Activated CD8-positive, alpha-beta memory T cell treated with anti-CD3 and anti-CD28 coated beads for 24 hours (primary cell): ENCODE results near the gene C16orf96.

Experiments used
- DNase-seq: peaks from one replicate; pipeline ENCODE4 v3.0.0-alpha.2; 2020

The C16orf96 gene

DNA sequence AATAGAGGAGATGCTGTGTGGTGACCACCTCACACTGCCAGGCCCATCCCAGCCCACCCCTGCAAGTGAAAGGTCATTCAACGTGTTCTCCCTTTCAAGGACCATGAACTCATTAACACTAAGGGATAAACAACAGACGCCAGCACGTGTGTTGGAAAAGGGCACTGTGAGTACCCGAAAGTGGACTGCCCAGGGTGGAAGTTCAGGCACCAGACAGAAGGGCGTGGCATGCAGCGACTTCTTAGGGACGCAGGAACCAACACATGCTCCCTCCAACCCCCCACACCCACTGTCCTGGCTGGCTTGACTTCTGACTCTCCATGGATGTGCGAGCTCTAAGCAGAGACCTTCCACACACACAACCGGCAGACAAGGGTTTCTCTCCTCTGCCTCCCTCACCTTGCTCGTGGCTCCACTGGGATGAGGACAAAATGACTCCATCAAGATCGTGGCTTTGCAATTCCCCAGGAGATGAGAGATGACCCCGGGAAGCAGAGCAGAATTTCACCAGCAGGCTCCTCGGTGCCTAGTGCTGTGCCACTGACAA, 47.6 kb downstream of the C16orf96 start:
- DNase-seq: no peak

DNA sequence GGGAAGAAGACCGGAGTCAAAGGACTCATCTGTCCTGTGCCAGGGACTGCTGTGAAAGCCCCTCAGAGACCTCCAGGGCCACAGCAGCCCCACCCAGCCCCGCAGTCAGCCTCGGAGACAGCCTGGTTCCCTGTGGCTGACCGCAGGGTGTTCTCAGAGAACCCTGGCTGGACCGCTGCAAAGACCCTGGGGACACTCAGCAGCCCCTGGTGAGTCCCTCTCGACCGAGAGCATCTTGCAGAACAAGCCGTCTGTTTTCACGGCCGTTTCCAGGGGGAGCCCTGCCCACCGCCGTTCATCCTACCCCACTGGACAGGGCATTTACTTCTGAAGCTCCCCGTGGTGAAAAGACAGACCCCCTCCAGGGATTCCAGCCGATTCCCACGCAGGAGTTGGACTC, 48.3 kb downstream of the C16orf96 start:
- DNase-seq: no peak

DNA sequence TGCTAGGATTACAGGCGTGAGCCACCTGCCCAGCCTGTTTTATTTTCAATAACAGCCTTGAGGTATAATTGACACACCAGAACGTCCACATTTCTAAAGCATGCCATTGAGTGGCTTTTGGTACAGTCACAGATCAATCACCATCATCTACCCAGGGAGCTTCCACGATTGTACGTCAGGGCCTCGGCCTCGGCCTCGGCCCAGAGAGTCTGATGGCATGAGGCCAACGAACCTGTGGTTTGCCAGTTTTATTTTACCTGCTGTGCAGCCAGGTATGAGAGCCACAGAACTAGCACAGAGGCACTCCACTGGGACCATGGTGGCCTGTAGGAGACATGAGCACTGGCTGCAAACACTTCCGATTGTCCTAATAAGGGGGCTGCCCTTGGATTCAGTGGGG, 50.2 kb downstream of the C16orf96 start:
- DNase-seq: no peak

DNA sequence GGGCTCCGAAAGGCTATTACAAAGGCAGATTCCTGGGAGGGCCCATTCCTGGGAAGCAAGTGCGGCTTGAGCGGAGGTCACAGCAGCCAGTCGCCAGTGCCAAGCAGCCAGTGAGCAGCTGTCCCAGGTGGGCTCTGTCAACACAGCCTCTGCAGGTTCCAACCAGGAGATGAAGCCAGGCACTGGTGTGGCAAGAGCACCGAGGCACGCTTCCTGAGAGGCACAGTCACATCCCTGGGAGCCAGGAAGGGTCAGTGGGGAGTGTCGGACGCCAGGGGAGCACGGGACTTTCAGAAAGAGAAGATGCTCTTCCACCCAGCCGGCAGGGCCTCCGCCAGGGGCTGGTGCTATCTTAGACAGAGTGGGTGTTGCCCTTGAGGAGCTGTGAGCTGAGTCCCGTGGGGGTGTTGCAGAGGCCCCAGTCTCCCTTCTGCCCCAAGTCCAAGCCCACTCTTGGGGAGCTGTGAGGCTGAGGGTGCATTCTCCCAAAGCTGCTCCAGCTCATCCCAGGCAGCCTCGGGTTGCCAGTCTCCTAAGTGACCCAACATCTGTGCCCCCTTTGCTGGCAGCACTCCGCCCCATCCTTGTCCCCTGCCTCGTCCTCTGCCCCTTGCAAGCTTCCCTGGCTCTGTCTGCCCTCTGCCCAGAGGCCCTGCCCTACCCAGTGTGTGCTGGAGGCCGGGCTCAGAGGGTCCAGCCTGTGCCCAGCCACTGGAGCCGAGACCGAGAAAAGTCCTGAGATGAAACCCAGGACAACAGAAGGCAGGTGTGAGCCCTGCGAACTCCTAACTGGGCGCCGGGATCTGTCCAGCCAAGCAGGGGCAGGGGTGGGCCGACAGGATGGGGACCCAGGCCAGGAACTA, 51.9 kb downstream of the C16orf96 start:
- no peak for DNase-seq

DNA sequence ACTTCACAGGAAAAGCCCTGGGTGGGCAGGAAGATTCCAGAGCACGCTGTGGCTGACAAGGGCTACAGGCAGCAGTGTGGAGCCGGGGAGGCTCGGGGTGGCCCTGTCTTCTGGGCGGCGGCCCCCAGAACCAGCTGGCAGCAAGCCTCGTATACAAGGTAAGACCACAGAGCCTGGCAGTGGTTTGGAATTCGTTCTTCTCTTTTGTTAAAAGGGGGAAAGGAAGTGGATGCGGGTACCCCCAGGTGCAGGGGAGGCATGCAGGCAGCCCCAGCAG, 52.5 kb downstream of the C16orf96 start:
- DNase-seq: no peak

DNA sequence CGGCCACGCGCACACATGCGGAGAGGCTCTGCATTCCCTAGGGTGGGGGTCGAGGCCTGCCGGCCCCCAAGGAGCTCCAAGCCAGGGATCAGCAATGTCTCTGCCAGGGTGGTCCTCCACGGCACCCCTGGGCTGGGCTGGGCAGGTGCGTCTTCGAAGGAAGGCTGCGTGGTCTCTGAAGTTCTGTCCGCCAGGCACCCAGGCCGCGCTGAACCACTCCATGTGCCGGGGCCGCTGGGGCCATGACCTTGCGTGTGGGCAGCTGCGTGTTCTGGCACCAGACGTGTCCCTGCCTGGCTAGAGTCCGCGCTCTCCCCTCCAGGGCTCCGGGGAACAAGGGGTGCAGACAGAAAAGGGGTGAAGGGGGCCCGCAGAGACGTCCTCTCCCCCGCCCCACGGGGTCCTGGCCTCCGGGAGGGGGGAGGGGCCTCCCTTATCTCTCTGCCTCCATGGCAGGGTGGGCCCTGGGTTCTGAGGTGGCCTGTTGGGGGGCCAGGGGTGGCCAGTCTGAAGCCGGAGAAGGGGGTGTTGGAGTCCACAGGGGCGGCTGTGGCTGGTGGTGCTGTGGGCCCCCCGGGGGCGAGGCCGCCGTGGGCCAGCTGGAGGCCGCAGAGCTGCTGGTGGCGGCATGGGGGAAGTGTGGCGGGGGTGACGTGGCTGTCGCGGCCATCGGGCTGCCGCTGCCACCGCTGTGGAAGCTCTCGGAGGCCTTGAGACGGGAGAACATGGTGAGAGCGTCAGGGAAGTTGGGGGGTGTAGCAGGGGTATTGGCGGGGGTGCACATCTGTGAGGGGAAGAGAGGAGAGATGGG, 53.3 kb downstream of the C16orf96 start:
- DNase-seq: no peak

DNA sequence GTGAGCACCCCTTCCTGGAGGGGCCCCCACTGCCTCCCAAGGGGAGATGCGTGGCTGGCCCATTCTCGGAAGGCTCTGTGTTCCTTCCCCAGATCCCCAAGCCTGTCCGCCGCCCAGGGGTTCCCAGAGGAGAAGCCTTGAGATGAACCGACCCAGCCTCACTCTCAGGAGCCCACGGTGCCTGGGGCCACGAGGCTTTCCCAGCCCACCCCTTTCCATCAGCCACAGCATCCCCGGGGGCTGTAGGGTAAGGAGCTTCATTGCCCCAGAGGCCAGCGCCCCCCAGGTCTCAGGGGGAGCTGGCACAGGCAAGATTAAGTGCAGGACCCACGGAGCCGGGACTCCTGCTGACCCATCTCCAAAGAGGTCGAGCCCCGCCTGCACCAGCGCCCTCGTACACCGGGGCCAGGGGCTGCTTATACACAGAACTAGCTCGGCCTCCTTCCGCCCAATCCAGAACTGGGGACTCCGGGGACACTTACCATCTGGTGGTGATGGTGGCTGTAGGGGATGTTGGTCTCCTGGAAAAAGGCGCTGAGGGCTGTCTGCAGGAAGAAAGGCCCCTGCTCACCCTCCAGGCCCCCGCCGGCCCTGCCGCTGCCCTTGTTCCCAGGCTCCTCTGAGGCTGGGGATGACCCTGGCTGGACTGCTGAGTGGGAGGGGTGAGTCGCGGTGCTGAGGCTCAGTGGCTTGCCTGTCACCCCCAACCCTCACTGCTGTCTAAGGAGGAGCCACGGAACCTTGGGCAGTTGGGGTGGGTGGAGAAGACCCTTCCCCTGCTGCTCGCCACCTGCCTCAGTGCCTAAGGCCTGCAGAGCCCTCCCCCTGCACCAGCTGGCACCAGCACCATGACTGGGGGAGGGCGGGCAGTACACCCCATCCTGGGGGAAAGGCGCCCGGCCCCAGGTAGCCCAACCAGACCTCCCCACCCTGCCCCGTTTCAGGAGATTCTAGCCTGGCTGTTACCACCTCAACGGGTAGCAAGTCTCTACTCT, 54.2 kb downstream of the C16orf96 start:
- no peak for DNase-seq

DNA sequence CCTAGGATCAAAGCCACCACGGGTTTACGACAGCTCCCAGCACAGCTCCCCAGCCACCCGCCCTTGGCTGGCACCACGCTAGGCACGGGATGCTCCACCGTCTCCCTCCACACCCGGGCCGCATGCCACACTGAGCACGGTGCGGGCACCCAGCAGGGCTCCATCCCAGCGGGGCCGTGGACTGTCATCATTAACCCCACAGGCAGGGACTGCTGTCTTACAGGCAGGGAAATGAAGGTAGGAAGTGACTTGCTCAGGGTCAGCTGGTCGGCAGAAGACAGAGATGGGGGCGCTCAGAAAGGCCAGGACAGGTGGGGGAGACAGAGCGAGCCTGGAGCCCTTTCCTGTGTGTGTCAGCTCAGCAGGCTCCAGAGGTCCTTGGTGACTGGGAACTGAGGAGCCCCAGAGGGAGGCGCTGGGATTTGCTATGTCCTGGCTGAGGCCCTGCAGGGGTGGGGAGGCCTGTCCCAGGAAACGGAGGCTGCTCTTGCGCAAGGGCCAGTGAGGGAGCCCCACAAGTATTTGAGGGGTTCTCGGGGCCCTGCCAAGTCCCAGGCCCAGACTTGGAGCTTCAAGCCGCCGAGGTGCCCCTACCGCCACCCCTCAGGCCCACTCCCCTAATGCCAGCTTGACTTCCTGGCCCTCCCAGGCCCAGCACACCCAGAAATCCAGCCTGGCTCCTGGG, 55.3 kb downstream of the C16orf96 start:
- no peak for DNase-seq

DNA sequence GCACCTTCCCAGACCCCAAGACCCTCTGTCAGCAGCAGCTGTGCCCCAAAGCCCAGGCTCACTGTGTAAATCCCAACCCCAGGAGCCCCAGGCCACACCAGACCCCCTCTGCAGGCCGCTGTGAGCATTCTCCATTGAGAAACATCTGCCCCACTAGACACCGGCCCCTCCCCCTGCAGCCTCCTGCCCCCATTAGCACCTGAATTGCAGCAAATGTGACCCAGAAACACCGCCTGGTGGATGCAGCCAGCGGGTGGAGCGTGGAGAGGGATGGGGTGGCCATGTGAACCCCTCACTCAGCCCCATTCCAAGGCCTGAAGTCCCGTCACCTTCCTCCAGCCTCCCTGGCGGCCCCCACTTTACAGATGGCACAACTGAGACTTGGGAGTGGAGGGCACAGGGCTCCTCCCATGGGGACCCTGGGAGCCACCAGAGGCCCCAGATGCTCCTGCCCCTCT, 56.4 kb downstream of the C16orf96 start:
- DNase-seq: no peak

DNA sequence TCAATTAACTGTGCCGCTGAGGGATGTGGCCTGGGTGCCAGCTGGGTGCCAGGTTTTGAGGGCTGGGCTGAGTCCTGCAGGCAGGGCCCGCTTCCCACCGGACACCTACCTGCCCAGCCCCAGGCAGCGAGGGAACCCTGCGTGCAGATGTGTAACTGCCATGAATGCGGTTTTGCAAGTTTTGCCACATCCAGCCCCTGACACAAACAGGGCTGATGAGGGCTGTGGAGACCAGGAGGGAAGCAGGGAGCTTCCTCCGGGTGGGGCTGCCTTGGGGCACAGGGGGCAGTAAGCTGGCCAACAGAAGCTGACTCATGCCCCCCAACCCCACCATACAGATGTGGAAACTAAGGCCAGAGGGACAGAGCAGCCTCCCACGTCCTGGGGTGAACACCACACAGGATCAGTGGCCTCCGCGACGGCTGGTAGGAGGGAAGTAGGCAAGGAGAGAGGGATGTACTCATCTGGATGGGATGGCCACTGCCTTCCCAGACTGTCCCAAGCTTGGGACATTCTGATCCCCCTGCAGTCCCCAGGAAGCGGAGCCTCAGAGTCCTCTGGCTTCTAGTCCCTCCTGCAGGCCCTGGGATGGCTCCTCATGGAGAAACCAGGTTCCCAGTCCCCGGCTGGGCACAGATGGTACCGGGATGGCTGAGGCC, 57.0 kb downstream of the C16orf96 start:
- no peak for DNase-seq

DNA sequence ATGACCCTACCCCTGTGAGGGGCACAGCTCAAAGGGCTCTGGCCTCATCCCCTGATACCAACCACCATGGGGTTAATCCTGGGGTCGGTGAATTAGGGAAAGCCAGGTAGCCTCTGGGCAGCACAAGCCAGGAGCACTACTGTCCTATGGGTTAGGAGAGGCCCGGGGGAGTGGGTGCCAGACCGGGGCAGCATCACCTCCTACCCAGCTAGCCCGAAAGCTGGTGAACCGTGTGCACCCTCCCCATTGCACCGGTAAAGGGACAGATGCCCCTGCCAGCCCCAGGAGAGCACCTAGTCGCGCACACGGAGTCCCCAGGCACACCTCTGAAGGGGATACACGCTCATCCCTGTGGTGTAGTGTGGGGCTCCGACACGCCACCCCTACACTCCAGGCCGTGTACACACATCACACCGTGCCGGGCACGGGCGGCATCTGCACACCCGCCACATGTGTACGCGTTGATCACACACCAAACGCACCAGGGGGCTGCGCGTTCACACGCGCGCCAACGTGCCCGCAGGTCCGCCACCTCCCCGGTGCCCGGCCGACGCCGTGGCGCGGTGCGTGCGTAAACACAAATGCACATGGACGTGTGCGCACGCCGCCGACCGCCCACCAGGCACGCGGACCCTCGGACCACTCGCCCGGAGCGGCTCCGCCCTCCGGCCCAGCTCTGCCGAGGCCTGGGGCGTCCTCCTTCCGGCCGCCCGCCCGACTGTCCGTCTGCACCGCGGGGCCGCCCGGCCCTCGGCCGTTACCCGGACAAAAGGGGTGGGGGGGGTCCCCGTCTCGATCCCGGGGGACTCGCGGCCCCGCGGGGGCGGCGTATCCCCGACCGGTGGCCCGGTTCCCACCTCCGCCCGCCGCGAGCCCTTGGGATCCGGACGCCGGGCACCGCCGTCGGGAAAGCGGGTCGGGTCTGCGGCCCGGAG, 57.8 kb downstream of the C16orf96 start:
- DNase-seq: peak; percentile 78

DNA sequence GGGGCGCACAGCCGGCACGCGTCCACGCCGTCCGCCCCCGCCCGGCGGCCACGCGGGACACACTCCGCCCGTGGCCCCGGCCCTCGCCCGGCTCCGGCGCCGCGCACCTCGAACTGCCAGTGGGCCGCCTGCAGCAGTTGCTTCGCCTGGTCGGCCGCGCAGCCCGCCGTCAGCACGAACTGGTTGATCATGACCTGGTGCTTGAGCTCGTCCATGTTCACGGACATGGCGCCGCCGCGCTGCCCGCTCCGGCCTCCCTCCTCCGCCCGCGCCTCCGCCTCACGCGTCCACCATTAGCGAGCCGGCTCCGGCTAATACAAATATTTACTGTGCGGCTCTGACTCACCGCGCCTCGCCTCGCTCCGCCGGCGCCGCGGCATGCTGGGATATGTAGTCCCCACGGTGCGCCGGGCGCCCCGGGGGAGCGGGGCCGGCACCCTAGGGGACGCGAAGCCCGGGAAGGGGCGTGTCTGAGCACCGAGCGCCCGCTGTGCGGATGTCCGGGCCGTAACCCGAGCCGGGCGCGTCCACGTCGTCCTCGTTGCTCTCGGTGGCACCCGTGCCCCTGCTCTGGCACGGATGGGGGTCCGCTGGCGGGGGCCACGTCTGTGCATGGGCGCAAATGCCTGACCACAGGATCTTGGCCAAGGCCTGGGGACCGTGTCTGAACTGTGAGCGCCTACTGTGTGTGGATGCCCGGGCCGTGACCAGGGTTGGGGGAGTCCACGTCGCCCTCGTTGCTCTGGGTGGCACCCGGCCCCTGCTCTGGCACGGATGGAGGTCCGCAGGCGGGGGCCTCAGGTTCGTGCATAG, 58.6 kb downstream of the C16orf96 start, which contains the start of gene UBALD1:
UBALD1 (minus strand) TSS at position 318 of the 813 bp plus-strand sequence; CDS start at position 227, 91 bp downstream.
- DNase-seq: peak; percentile 88

DNA sequence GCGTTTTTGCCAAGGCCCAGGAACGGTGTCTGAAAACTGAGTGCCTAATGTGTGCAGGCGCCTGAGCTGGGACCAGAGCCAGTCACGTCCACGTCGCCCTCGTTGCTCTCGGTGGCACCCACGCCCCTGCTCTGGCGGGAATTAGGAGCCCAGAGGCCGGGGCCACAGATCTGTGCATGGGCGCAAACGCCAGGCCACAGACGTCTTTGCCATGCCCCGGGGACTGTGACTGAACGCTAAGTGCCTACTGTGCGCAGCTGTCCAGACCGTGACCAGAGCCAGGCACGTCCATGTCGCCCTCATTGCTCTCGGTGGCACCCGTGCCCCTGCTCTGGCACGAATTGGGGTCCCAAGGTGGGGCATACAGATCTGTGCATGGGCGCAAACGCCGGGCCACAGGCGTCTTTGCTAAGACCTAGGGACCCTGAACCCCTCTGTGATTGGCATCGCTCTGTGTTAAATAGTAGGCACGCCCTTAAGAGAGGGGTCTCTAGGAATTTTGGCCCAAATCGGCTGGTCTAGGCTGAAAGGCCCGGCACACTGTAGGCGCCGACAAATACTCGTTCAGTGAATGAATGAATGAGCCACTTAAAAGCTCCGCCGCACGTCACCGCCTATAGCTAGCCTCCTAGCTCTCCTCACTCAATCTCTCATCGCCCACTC, 59.4 kb downstream of the C16orf96 start:
- peak; percentile 71 for DNase-seq

DNA sequence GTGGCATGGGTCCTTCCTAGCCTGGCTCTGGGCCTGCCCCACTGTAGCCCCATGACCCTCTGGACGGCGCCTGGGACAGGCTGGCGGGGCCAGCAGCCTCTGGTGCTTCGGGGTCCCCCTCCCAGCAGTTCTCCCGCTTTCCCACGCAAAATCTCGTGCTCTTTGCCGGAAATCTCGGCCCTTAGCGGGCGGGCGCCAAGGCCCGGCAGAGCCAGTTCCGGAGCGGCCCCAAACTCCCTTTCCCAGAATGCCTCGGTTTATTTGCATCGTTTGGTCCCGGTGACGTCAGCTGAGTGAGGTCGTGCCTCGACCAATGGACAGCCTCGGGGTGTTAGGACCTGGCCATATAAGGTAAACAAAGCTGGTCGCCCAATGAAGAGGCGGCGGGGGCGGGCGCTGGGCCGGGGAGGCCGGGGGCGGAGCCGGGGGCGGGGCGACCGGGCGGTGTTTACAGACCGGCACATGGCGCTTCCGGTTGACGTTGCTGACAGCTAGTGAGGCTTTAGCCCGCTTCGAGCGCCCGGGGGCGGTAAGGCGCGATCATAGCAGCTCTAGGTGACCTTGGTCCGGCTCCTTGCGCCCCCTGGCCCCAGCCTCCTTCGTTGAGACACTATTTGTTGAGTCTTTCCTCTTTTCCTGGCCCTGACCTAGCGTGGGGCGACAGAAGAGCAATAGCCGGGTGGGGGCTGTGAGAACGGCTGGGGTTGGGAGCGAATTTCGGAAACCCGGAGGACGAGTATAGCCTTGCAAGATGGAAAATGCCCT, 60.1 kb downstream of the C16orf96 start:
- DNase-seq: peak; percentile 98

DNA sequence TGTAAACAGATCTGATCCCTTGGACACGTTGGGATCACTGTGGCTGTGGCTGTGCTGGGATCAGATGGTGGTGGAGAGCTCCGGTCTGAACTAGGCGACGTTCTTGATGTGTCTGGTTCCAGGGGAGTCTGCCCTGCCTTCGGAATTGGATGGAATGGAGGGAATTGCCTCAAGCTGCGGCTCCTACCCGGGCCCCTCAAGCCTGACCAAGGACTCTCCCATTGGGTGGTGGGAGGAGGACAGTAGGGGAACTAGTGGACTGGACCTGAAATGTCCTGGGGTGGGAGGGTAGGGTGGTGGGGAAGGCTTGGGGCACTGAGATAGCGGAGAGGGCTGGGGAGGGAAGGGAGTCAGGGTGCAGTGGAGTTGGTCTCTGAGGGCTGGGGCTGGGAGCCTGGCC, 61.7 kb downstream of the C16orf96 start:
- no peak for DNase-seq

DNA sequence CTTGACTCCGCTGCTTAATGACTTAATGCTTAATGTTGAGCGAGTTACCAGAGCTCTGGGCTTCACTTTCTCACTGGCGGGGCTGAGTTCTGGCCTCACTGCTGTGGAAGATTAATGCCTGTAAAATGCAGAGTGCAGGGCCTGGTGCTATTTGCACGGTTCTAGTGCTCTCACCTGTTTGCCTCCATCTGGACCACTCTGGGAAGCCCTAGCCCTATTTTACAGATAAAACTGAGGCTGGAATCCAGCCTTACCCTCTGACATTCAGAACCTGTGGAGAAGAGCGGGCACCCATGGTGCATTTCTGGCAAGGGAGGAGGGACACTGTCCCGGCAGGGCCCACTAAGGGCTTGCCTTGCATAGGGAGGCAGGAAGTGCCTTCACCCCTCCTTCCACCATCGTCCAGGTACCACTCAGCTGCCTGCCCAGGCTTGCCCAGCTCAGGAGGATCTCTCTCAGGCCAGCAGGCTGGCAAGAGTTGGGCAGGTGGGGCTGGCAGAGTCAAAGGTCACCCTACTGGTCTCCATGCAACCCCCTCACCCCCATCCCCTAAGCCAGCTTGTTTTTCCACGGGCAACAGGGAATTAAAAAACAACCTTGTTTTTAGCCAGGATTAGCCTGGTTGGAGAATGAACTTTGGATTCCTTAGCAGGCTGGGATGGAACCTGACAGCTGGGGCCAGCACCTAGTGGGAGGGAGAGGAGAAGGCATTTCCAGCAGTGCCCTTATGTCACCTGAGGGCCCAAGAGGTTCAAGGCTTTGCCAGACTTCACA, 62.7 kb downstream of the C16orf96 start:
- DNase-seq: no peak

DNA sequence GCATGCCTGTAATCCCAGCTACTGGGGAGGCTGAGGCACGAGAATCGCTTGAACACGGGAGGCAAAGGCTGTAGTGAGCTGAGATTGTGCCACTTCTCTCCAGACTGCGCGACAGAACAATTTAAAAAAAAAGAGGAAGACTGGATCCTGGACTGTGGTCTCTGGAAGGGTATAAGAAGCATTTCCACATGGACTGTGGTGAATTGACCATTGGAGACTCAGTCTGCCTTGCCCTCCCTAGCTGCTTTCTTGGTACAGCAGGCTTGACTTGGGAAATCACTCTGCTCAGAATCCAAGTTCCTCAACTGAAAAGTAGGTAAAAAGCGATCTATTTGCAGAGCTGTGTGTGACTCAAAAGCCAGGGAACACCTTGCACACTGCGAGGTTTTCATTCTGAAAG, 67.5 kb downstream of the C16orf96 start:
- no peak for DNase-seq
